Left colon (tissue), 2 donors: ENCODE results near the gene PHF8. TPM values are rescaled to one million over a fixed set of nuclear protein-coding genes. Genes with fewer than 3 reads are reported as not detected.
A peak's percentile ranks its signal among the peaks of the same experiment; 100 is the strongest.

Experiments used
- ATAC-seq: fragments of 200-7000 bp; cut with Tn5 transposase; one replicate; pipeline ENCODE4 v1.9.1; 2020; ENCODE audit warnings: mild to moderate bottlenecking, moderate library complexity
- DNase-seq, 2 donors: peaks; one replicate each; pipeline ENCODE4 v3.0.0-alpha.2; 2020
- intact Hi-C, 2 donors: fragments of 100-400 bp; cut with DNase I in 1 of 2; cut with micrococcal nuclease in 1 of 2; formaldehyde crosslinking; loops; one replicate each; pipeline versions ENCODE4 v1.11.2 to v1.14.0; 2022; cut with DNase I, micrococcal nuclease
- total RNA-seq, 2 donors: library from RNA; stranded (reverse); fragmentation: NEBNext Ultra II Directional; extraction: Animal tissue kit (Norgen Biotek cat#: 25700); gene quantifications; one replicate each; pipeline ENCODE4 v1.2.1, GENCODE V29; 2021
- donor health status: DM: no; HTN: no; CAD: no.
- donor health status: DM: yes; HTN: yes; CAD: no.

Gene PHF8
- total RNA-seq, 2 donors from 2014 or later: 24.9 to 27.5 TPM

GRCh38 chrX:54030329-54030728 is 13.9 kb downstream of the PHF8 start:
- intact Hi-C loops: no loop called here
- ATAC-seq (no peak), DNase-seq (no peak)

DNA sequence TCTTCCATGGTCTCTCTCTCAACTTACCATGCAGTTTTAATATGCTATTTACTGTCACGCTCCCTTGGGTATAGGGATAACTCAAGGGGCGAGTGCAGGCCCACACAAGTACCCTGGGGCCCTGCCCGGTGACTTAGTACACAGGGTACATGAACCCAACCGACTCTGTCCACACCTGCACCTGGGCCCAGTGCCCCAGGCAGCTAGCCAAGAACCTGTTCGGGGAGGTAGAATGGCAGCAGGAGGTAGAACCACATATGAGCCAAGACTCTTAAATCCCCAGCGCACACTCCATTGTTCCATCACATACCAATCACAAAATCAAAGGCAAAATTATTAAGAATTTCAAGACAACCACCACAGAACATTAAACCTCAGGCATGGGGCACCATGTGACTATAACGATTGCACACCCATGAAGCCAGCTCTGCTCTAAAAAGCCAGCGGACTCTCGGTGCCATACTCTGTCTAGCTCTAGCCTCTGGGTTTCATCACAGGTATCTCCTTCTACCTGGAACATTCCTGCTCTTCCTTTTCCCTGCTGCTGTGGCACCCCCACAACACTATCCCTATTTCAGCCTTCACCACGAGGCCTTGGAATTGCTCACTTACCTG is 14.6 kb downstream of the PHF8 start:
- DNase-seq (no peak), ATAC-seq (no peak)
- intact Hi-C loops: no loop called here

DNA sequence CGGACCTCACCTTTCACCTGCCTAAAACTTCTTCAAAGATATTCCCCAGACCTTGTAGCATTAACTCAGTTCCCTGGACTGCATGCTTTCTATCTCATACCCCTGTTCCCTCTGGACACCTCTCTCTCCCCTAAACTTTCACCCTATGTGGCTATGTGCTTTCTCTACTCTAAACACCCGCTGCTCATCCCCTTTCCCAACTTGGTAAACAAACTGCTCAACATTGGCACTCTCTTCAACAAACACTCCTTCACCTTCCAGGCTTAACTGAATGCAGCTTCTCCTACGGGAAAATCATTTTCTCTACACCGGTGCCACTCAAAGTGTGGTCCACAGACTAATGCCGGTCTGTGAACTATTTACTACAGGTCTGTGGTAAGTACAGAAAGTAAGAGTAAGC is 19.9 kb downstream of the PHF8 start:
- DNase-seq (no peak), ATAC-seq (no peak)
- intact Hi-C loops: no loop called here

- no peak for DNase-seq
- intact Hi-C loops: no loop called here
- no peak for ATAC-seq
Observed at GRCh38 chrX:54012830-54013500, 31.3 kb downstream of the PHF8 start.

- intact Hi-C loops: no loop called here
- ATAC-seq (no peak), DNase-seq (no peak)
Observed at GRCh38 chrX:54007682-54008081, 36.6 kb downstream of the PHF8 start.

GRCh38 chrX:53997724-53998123 is 46.5 kb downstream of the PHF8 start:
- ATAC-seq (peak; percentile 90), DNase-seq (no peak)
- intact Hi-C loops: no loop called here

DNA sequence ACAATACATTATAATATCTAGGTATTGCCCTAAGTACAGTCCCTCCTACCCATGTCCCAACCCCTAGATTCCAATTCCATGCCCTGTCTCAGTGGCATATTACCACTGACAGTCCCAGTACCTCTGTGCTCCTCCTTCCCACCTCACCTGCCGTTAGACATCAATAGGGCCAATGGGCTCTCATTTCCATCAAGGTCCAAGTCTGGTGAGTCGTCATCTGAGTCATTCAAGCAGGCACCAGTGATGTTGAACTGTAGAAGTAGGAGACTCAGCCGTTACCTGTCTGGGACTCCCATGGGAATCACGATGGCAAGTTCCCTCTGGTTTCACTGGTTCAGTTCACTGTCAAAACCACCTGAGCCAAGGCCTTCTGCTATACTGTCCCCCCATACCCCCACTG is 51.7 kb downstream of the PHF8 start:
- no peak for ATAC-seq
- intact Hi-C loops: no loop called here
- DNase-seq: no peak

DNA sequence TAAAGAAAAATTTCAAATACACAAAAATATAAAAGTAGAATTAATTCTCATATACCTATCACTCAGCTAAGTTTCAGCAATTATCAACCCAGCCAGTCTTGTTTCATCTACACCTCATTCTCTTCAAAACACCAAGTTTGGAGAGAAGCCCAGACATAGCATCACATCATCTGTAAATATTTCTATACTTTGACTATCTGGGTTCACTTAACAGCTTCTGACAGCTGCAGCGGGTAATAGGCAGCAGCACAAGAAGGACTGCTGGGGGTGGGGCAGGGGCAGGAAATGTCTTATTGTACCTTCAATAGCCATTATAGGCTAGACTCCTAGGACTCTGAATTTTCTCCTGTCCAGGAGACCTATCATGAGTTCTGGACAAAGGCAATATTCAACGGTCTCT is 54.1 kb downstream of the PHF8 start:
- intact Hi-C loops: no loop called here
- DNase-seq (no peak), ATAC-seq (no peak)

GRCh38 chrX:53984895-53985294 is 59.4 kb downstream of the PHF8 start:
- no peak for DNase-seq
- ATAC-seq: no peak
- intact Hi-C loops: no loop called here

DNA sequence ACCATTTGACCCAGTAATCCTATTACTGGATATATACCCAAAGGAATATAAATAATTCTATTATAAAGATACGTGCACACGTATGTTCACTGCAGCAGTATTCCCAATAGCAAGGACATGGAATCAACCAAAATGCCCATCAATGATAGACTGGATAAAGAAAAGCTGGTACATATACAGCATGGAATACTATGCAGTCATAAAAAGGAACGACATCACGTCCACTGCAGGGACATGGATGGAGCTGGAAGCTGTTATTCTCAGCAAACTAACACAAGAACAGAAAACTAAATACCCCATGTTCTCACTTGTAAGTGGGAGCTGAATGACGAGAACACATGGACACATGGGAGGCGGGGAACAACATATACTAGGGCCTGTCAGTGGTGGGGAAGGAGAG is 69.7 kb downstream of the PHF8 start:
- no peak for ATAC-seq
- intact Hi-C loops: no loop called here
- no peak for DNase-seq

GRCh38 chrX:53969540-53969939 is 74.7 kb downstream of the PHF8 start:
- DNase-seq: no peak
- ATAC-seq: no peak
- intact Hi-C loops: no loop called here

- ATAC-seq (no peak), DNase-seq (no peak)
- intact Hi-C loops: no loop called here
Observed at GRCh38 chrX:53950130-53950733, 94.0 kb downstream of the PHF8 start.

DNA sequence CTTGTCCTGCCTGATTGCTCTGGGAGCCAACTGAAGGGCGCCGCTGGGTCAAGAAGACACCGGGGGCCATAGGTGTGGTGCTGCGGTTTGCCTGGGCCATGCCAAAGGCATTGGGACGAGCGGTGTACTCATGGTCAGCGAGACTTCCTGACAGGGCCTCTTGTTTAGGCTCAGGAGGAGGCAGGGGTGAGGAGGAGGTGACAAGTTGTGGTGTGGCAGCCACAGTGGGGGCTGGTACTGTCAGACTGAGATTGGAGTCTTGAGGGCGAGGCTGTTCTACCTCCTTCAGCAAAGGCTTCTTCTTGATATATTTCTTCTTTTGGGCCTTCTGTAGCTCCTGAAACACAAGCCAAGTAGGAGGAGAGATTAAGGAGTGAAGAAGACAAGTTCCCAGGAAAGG is 104.1 kb downstream of the PHF8 start:
- no peak for ATAC-seq
- no peak for DNase-seq
- intact Hi-C loops: no loop called here

DNA sequence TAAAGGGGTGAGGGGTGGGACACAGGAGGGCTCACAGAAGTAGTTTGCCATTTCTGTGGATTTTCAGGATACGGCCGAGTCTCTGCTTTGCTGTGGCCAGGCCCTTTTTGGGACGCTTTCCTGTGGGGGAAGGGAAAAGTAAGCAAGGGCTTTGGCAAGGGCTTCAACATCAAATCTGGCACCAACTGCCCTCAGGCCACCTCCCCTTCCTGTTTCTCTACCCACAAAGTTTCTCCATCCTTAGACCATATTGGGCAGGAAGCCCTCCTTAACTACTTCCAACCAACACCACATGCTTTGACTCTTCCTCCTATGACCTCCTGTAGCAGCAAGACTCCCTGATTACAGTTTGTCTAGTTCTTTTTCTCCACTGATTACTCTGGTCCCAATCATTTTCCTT is 105.1 kb downstream of the PHF8 start:
- intact Hi-C loops: no loop called here
- ATAC-seq (no peak), DNase-seq (no peak)

GRCh38 chrX:53930515-53931380 is 113.5 kb downstream of the PHF8 start:
- DNase-seq: no peak
- intact Hi-C loops: no loop called here
- ATAC-seq: no peak

GRCh38 chrX:53926030-53926429 is 118.2 kb downstream of the PHF8 start:
- DNase-seq (no peak), ATAC-seq (no peak)
- intact Hi-C loops: no loop called here

GRCh38 chrX:53918702-53919101 is 125.6 kb downstream of the PHF8 start:
- no peak for ATAC-seq
- no peak for DNase-seq
- intact Hi-C loops: no loop called here

- intact Hi-C loops: no loop called here
- ATAC-seq: no peak
- no peak for DNase-seq
Observed at GRCh38 chrX:53900623-53901022, 143.7 kb downstream of the PHF8 start.

GRCh38 chrX:53895270-53895669 is 149.0 kb downstream of the PHF8 start:
- intact Hi-C loops: no loop called here
- no peak for DNase-seq
- ATAC-seq: no peak
